HepG2 (cell line): ENCODE data around the gene EGFL8. TPM values are rescaled to one million over a fixed set of nuclear protein-coding genes. Genes with fewer than 3 reads are reported as not detected.

Experiments
- CCDC6 ChIP-seq: sonication (generic); formaldehyde crosslinking; IDR thresholded peaks from 2 replicates; pipeline ENCODE4 v1.8.1; 2022; ENCODE audit warnings: mild to moderate bottlenecking, missing genetic modification reagents, moderate library complexity
- CHCHD3 ChIP-seq: sonication (generic); formaldehyde crosslinking; IDR thresholded peaks from 2 replicates; pipeline ENCODE4 v1.8.0; 2022; ENCODE audit warnings: mild to moderate bottlenecking, missing genetic modification reagents, moderate library complexity
- EP300 ChIP-seq, 3 experiments: sonication (generic) in 1 of 3; formaldehyde crosslinking in 1 of 3; IDR thresholded peaks; 2 replicates each; pipeline versions ENCODE4 v1.5.1 to v1.6.1; 2011 to 2020; ENCODE audit warnings: low read depth in 2 of 3, low read length in 2 of 3, borderline replicate concordance in 1 of 3, improper control_type of control experiment in 1 of 3, mild to moderate bottlenecking in 1 of 3, missing genetic modification reagents in 1 of 3, moderate library complexity in 1 of 3
- FOXK1 ChIP-seq: sonication (generic); formaldehyde crosslinking; IDR thresholded peaks from 2 replicates; pipeline ENCODE4 v1.4.0; 2020; ENCODE audit warnings: low read depth, missing genetic modification reagents, borderline replicate concordance
- PHB2 ChIP-seq: fragments of 450-650 bp; IDR thresholded peaks from 2 replicates; pipeline ENCODE4 v1.6.1; 2018; ENCODE audit not compliant: partially characterized antibody
- POLR2G ChIP-seq: fragments of 200-400 bp; formaldehyde crosslinking; IDR thresholded peaks from 2 replicates; pipeline ENCODE4 v1.6.1; 2018; ENCODE audit warnings: mild to moderate bottlenecking, low read depth, low read length, moderate library complexity
- REPIN1 ChIP-seq: sonication (generic); formaldehyde crosslinking; IDR thresholded peaks from 2 replicates; pipeline ENCODE4 v1.8.0; 2022; ENCODE audit warnings: missing genetic modification reagents, low read depth, mild to moderate bottlenecking, borderline replicate concordance
- RFX5 ChIP-seq: IDR thresholded peaks from 2 replicates; pipeline ENCODE4 v1.6.1; 2011; ENCODE audit warnings: low read depth, low read length, improper control_type of control experiment
- TEF ChIP-seq: sonication (generic); formaldehyde crosslinking; IDR thresholded peaks from 2 replicates; pipeline ENCODE4 v1.5.0; 2020; ENCODE audit warnings: missing genetic modification reagents
- TFAP4 ChIP-seq: sonication (generic); IDR thresholded peaks from 2 replicates; pipeline ENCODE4 v1.6.1; 2016; ENCODE audit warnings: low read depth, borderline replicate concordance
- ZNF10 ChIP-seq: sonication (generic); formaldehyde crosslinking; IDR thresholded peaks from 2 replicates; pipeline ENCODE4 v1.4.0; 2020; ENCODE audit warnings: mild to moderate bottlenecking, low read depth, missing genetic modification reagents, borderline replicate concordance
- ZNF20 ChIP-seq: sonication (generic); formaldehyde crosslinking; IDR thresholded peaks from 2 replicates; pipeline ENCODE4 v1.4.0; 2020; ENCODE audit warnings: mild to moderate bottlenecking, moderate library complexity, missing genetic modification reagents
- ZNF333 ChIP-seq: sonication (generic); formaldehyde crosslinking; IDR thresholded peaks from 2 replicates; pipeline ENCODE4 v1.4.0; 2020; ENCODE audit warnings: mild to moderate bottlenecking, missing genetic modification reagents, borderline replicate concordance
- ZNF34 ChIP-seq: sonication (generic); formaldehyde crosslinking; IDR thresholded peaks from 2 replicates; pipeline ENCODE4 v1.4.0; 2020; ENCODE audit warnings: mild to moderate bottlenecking, missing genetic modification reagents, borderline replicate concordance
- ZNF790 ChIP-seq: sonication (generic); formaldehyde crosslinking; IDR thresholded peaks from 2 replicates; pipeline ENCODE4 v1.8.0; 2022; ENCODE audit warnings: missing genetic modification reagents, mild to moderate bottlenecking, borderline replicate concordance
- polyA plus RNA-seq, 8 experiments: library from polyadenylated mRNA; depleted of rRNA in 3 of 8; stranded (reverse) in 7 of 8; unstranded in 1 of 8; fragments of >200 nt; fragmentation: Illumina TruSeq in 4 of 8; extraction: Trizol in 4 of 8; gene quantifications; 2 replicates each; pipeline versions ENCODE4 v1.2.1 to v1.2.3, GENCODE V29; 2011 to 2016; ENCODE audit warnings: low read depth in 4 of 8, missing spikeins in 1 of 8, mixed read lengths in 1 of 8; ENCODE audit not compliant: insufficient read depth in 1 of 8
- total RNA-seq, 5 experiments: library from RNA; depleted of rRNA; stranded (reverse); fragments of >200 nt; fragmentation: Illumina TruSeq; extraction: Trizol; gene quantifications; 2 replicates each; pipeline ENCODE4 v1.2.3, GENCODE V29; 2016; ENCODE audit warnings: low read depth in 1 of 5
- TF ChIP-seq, protein P1 (sequence below), 2 experiments: sonication (generic) in 1 of 2; formaldehyde crosslinking in 1 of 2; IDR thresholded peaks; 2 replicates each; pipeline versions ENCODE4 v1.4.0 to v1.6.1; 2018 to 2020; ENCODE audit warnings: missing genetic modification reagents in 2 of 2, borderline replicate concordance in 1 of 2, low read depth in 1 of 2, mild to moderate bottlenecking in 1 of 2, missing biosample characterization in 1 of 2
- TF ChIP-seq, protein P2 (sequence below): sonication (generic); formaldehyde crosslinking; IDR thresholded peaks from 2 replicates; pipeline ENCODE4 v1.4.0; 2020; ENCODE audit warnings: mild to moderate bottlenecking, missing genetic modification reagents
- TF ChIP-seq, protein P3 (sequence below): sonication (generic); formaldehyde crosslinking; IDR thresholded peaks from 2 replicates; pipeline ENCODE4 v1.5.0; 2020; ENCODE audit warnings: mild to moderate bottlenecking, missing genetic modification reagents, borderline replicate concordance

Gene EGFL8
- total and polyA plus RNA-seq, 2 of the 13 experiments (the other 11 are each of a cell fraction or from before 2014, with no cell fraction given): 10.0 to 11.5 TPM

GRCh38 chr6:32194825-32195651, 30.6 kb downstream of the EGFL8 start (continued):
- TF ChIP-seq ZNF34 (CRISPR knock-in tag) (no peak), RFX5 (0 out of 2 replicates have a peak, but pooled peaks have one; percentile 45), REPIN1 (no peak), EP300 (IDR thresholded peaks at IDR 0.05; ENCODE audit: low read depth in 2 of 2, low read length in 2 of 2) (no peak), EP300 (CRISPR knock-in tag; IDR thresholded peaks at IDR 0.05; ENCODE audit: borderline replicate concordance) (no peak), CCDC6 (CRISPR knock-in tag) (0 out of 2 replicates have a peak, but pooled peaks have one; percentile 53), ZNF10 (CRISPR knock-in tag) (no peak), TFAP4 (no peak), POLR2G (peak; percentile 69), ZNF333 (CRISPR knock-in tag) (no peak), ZNF790 (peak; percentile 40; the same call in 1 of the 2 replicates), PHB2 (no peak), TEF (CRISPR knock-in tag) (0 out of 2 replicates have a peak, but pooled peaks have one; percentile 22), FOXK1 (CRISPR knock-in tag) (0 out of 2 replicates have a peak, but pooled peaks have one; percentile 7), ZNF20 (CRISPR knock-in tag) (no peak), CHCHD3 (CRISPR knock-in tag) (no peak)
- TF ChIP-seq, protein P1, sequence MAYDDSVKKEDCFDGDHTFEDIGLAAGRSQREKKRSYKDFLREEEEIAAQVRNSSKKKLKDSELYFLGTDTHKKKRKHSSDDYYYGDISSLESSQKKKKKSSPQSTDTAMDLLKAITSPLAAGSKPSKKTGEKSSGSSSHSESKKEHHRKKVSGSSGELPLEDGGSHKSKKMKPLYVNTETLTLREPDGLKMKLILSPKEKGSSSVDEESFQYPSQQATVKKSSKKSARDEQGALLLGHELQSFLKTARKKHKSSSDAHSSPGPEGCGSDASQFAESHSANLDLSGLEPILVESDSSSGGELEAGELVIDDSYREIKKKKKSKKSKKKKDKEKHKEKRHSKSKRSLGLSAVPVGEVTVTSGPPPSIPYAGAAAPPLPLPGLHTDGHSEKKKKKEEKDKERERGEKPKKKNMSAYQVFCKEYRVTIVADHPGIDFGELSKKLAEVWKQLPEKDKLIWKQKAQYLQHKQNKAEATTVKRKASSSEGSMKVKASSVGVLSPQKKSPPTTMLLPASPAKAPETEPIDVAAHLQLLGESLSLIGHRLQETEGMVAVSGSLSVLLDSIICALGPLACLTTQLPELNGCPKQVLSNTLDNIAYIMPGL (CRISPR knock-in tag; IDR thresholded peaks at IDR 0.05; ENCODE audit: borderline replicate concordance in 1 of 2, low read depth in 1 of 2): peak in 1 of 2 experiments; percentile 25; a peak in 3 of 4 replicates
- TF ChIP-seq, protein P2, sequence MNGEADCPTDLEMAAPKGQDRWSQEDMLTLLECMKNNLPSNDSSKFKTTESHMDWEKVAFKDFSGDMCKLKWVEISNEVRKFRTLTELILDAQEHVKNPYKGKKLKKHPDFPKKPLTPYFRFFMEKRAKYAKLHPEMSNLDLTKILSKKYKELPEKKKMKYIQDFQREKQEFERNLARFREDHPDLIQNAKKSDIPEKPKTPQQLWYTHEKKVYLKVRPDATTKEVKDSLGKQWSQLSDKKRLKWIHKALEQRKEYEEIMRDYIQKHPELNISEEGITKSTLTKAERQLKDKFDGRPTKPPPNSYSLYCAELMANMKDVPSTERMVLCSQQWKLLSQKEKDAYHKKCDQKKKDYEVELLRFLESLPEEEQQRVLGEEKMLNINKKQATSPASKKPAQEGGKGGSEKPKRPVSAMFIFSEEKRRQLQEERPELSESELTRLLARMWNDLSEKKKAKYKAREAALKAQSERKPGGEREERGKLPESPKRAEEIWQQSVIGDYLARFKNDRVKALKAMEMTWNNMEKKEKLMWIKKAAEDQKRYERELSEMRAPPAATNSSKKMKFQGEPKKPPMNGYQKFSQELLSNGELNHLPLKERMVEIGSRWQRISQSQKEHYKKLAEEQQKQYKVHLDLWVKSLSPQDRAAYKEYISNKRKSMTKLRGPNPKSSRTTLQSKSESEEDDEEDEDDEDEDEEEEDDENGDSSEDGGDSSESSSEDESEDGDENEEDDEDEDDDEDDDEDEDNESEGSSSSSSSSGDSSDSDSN: no peak
- TF ChIP-seq, protein P3, sequence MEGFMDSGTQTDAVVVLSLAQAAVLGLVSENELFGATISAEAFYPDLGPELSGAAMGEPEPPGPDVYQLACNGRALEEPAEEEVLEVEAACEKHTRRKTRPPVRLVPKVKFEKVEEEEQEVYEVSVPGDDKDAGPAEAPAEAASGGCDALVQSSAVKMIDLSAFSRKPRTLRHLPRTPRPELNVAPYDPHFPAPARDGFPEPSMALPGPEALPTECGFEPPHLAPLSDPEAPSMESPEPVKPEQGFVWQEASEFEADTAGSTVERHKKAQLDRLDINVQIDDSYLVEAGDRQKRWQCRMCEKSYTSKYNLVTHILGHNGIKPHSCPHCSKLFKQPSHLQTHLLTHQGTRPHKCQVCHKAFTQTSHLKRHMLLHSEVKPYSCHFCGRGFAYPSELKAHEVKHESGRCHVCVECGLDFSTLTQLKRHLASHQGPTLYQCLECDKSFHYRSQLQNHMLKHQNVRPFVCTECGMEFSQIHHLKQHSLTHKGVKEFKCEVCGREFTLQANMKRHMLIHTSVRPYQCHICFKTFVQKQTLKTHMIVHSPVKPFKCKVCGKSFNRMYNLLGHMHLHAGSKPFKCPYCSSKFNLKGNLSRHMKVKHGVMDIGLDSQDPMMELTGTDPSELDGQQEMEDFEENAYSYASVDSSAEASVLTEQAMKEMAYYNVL (CRISPR knock-in tag): no peak
